Sigmoid colon (tissue), 4 donors: ENCODE data around the gene TEN1.

ENCODE experiments used
- CTCF ChIP-seq, 4 experiments: fragments of 450-650 bp in 3 of 4; fragments of 200-600 bp in 1 of 4; IDR thresholded peaks; one replicate each; pipeline ENCODE4 v1.5.1; 2016 to 2019; ENCODE audit warnings: antibody characterized with exemption in 4 of 4, mild to moderate bottlenecking in 3 of 4, moderate library complexity in 2 of 4
- POLR2A ChIP-seq, 2 donors: fragments of 450-650 bp; IDR thresholded peaks; one replicate each; pipeline ENCODE4 v1.6.1; 2016; ENCODE audit warnings: antibody characterized with exemption in 2 of 2, mild to moderate bottlenecking in 2 of 2, moderate library complexity in 2 of 2
- POLR2AphosphoS5 ChIP-seq, 4 donors: sonication (generic); formaldehyde crosslinking; IDR thresholded peaks; one replicate each; pipeline ENCODE4 v1.6.1; 2017; ENCODE audit warnings: antibody characterized with exemption in 4 of 4

GRCh38 chr17:75970626-75971025, 8.4 kb upstream of the TEN1 start:
- no peak for TF ChIP-seq CTCF (IDR thresholded peaks at IDR 0.05)
- no peak for TF ChIP-seq POLR2A (IDR thresholded peaks at IDR 0.05)
- no peak for TF ChIP-seq POLR2AphosphoS5 (IDR thresholded peaks at IDR 0.05)
